Stimulated activated CD4-positive, alpha-beta T cell treated with anti-CD3 and anti-CD28 coated beads, Interleukin-12 subunit alpha, Interleukin-12 subunit beta, amount 100 ng/mL, for 24 hours (primary cell): Measurements from ENCODE around the gene CCDC150.
"Not testable (repeated sequence)": the region's sequence is repeated elsewhere in the genome, so short reads cannot be mapped to it uniquely, and the experiment has no call there.

Experiments
- DNase-seq, 2 experiments: peaks; one replicate each; pipeline ENCODE4 v3.0.0-alpha.2; 2020; ENCODE audit warnings: low read depth in 2 of 2

The CCDC150 gene

GRCh38 chr2:196712867-196713266, 73.4 kb downstream of the CCDC150 start:
- DNase-seq = no peak

GRCh38 chr2:196718419-196719109, 79.0 kb downstream of the CCDC150 start:
- no peak for DNase-seq

GRCh38 chr2:196719110-196719872, 79.8 kb downstream of the CCDC150 start:
- DNase-seq = no peak

- DNase-seq = no peak
Measured at GRCh38 chr2:196723571-196723970, 84.1 kb downstream of the CCDC150 start.

- DNase-seq = no peak
Measured at GRCh38 chr2:196725218-196725617, 85.7 kb downstream of the CCDC150 start.

GRCh38 chr2:196725882-196726281, 86.4 kb downstream of the CCDC150 start:
- no peak for DNase-seq

- DNase-seq = no peak
Measured at GRCh38 chr2:196729418-196729817, 89.9 kb downstream of the CCDC150 start.

- not testable (repeated sequence) for DNase-seq
Measured at GRCh38 chr2:196736646-196737045, 97.1 kb downstream of the CCDC150 start.

GRCh38 chr2:196737046-196737445, 97.5 kb downstream of the CCDC150 start:
- no peak for DNase-seq

GRCh38 chr2:196739031-196739430, 99.5 kb downstream of the CCDC150 start:
- no peak for DNase-seq

- no peak for DNase-seq
Measured at GRCh38 chr2:196742216-196742615, 102.7 kb downstream of the CCDC150 start.

- DNase-seq = no peak
Measured at GRCh38 chr2:196742685-196743084, 103.2 kb downstream of the CCDC150 start.

- no peak for DNase-seq
Measured at GRCh38 chr2:196743165-196743564, 103.7 kb downstream of the CCDC150 start.

GRCh38 chr2:196745711-196746110, 106.2 kb downstream of the CCDC150 start:
- no peak for DNase-seq

GRCh38 chr2:196747400-196747799, 107.9 kb downstream of the CCDC150 start:
- DNase-seq = no peak

- no peak for DNase-seq
Measured at GRCh38 chr2:196748123-196748522, 108.6 kb downstream of the CCDC150 start.

- DNase-seq = no peak
Measured at GRCh38 chr2:196750291-196750923, 110.9 kb downstream of the CCDC150 start.

GRCh38 chr2:196750977-196751631, 111.6 kb downstream of the CCDC150 start:
- DNase-seq = peak; percentile 14 to 57

- DNase-seq = no peak
Measured at GRCh38 chr2:196758474-196759377, 119.2 kb downstream of the CCDC150 start.

GRCh38 chr2:196759378-196759706, 119.8 kb downstream of the CCDC150 start:
- DNase-seq = no peak

- DNase-seq = no peak
Measured at GRCh38 chr2:196767101-196767500, 127.6 kb downstream of the CCDC150 start.
